ENCODE results near the gene GALNTL6. TPM values are rescaled to one million over a fixed set of nuclear protein-coding genes. Genes with fewer than 3 reads are reported as not detected.

Gene GALNTL6
- total RNA-seq, 6 donors from 2014 or later = 0.26 to 18.9 TPM; not detected in 4

GRCh38 chr4:173044340-173044739, 1231.1 kb downstream of the GALNTL6 start:
- ATAC-seq (ENCODE audit: low FRiP score in 2 of 2) = no peak
- H3K27me3 ChIP-seq = no peaks in the 10 kb centered on the region
- H3K27ac ChIP-seq = no peak overlapping the region
- 94 to 97% methylated on average over 1 of the region's 1 CpG for WGBS, 2 donors
- no peak for DNase-seq
- no peaks in the 10 kb centered on the region for H3K9me3 ChIP-seq
- no peak overlapping the region for H3K4me3 ChIP-seq
- H3K36me3 ChIP-seq = no peaks in the 10 kb centered on the region
- H3K4me1 ChIP-seq = peaks cover 6 to 16% (median 10%) of the 10 kb centered on the region in 4 donors
- no peak for TF ChIP-seq POLR2A (IDR thresholded peaks at IDR 0.05)
- TF ChIP-seq POLR2AphosphoS5 (IDR thresholded peaks at IDR 0.05) = no peak
- no peak for TF ChIP-seq EP300 (IDR thresholded peaks at IDR 0.05)
- TF ChIP-seq CTCF (IDR thresholded peaks at IDR 0.05) = no peak

DNA sequence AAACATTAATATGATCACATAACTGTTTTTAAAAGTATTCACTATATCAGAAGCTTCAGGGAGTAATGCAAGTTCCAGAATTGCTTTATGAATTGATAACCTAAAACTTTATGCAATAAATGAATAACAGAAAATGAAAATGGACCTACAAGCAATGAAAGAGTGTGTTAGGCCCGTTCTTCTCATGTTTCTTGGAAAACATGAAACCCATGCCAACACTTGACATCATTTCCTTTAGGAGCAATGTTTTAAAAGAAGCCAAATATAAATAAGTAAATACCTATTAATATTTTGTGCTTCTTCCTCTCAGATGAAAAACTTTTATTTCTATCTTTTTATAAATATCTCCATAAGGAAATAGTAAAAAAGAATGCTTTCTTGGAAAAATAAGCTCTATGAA, 1232.4 kb downstream of the GALNTL6 start:
- H3K9me3 ChIP-seq = no peaks in the 10 kb centered on the region
- no peak for TF ChIP-seq EP300 (IDR thresholded peaks at IDR 0.05)
- no peak for DNase-seq
- peaks cover 0 to 4% (median 0%) of the 10 kb centered on the region in 4 donors for H3K4me1 ChIP-seq
- WGBS, 2 donors = 47 to 51% methylated on average over 1 of the region's 1 CpG
- no peak overlapping the region for H3K4me3 ChIP-seq
- no peak for ATAC-seq (ENCODE audit: low FRiP score in 2 of 2)
- H3K27me3 ChIP-seq = no peaks in the 10 kb centered on the region
- no peak overlapping the region for H3K27ac ChIP-seq
- no peaks in the 10 kb centered on the region for H3K36me3 ChIP-seq

GRCh38 chr4:173046144-173046543, 1232.9 kb downstream of the GALNTL6 start:
- 97 to 100% methylated on average over 2 of the region's 2 CpGs for WGBS, 2 donors
- ATAC-seq (ENCODE audit: low FRiP score in 2 of 2) = no peak
- Histone ChIP-seq H3K9me3 (no peaks in the 10 kb centered on the region), H3K27ac (no peak overlapping the region), H3K36me3 (no peaks in the 10 kb centered on the region), H3K27me3 (no peaks in the 10 kb centered on the region), H3K4me1 (no peaks in the 10 kb centered on the region), H3K4me3 (no peak overlapping the region)
- no peak for TF ChIP-seq CTCF (IDR thresholded peaks at IDR 0.05)
- no peak for DNase-seq

- no peaks in the 10 kb centered on the region for H3K27me3 ChIP-seq
- no peak for TF ChIP-seq EP300 (IDR thresholded peaks at IDR 0.05)
- no peak for TF ChIP-seq CTCF (IDR thresholded peaks at IDR 0.05)
- TF ChIP-seq POLR2AphosphoS5 (IDR thresholded peaks at IDR 0.05) = no peak
- no peak for TF ChIP-seq POLR2A (IDR thresholded peaks at IDR 0.05)
- H3K36me3 ChIP-seq = no peaks in the 10 kb centered on the region
- H3K4me3 ChIP-seq = no peak overlapping the region
- no peaks in the 10 kb centered on the region for H3K4me1 ChIP-seq
- ATAC-seq (ENCODE audit: low FRiP score in 2 of 2) = no peak
- 78 to 82% methylated on average over 5 of the region's 5 CpGs for WGBS, 2 donors
- no peak for DNase-seq
- H3K27ac ChIP-seq = no peak overlapping the region
- no peaks in the 10 kb centered on the region for H3K9me3 ChIP-seq
These were observed 1233.6 kb downstream of the GALNTL6 start for GRCh38 chr4:173046818-173047217.

DNA sequence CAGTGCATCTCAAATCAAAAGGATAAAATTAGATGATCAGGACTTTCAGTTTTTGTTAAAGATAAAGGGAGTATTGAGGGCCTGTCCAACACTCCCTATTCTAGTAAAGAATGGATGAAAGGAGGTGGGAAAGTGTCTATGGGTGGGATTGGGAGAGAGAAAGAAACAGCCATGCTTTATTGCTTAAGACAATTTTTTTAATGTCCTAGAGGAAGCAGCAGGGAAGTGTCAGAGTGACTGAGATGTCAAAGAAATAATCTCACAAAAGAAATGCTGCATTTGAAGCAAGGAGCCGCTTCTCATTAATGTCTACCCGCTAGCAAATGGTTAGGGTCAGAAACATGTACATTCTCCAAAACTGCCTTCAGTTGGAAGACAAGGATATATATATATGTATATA, 1238.0 kb downstream of the GALNTL6 start:
- no peak for TF ChIP-seq POLR2A (IDR thresholded peaks at IDR 0.05)
- TF ChIP-seq EP300 (IDR thresholded peaks at IDR 0.05) = no peak
- no peak for TF ChIP-seq CTCF (IDR thresholded peaks at IDR 0.05)
- TF ChIP-seq POLR2AphosphoS5 (IDR thresholded peaks at IDR 0.05) = no peak
- H3K9me3 ChIP-seq = no peaks in the 10 kb centered on the region
- no peak overlapping the region for H3K27ac ChIP-seq
- DNase-seq = no peak
- no peak overlapping the region for H3K4me3 ChIP-seq
- ATAC-seq (ENCODE audit: low FRiP score in 2 of 2) = no peak
- no peaks in the 10 kb centered on the region for H3K27me3 ChIP-seq
- no peaks in the 10 kb centered on the region for H3K4me1 ChIP-seq
- 80 to 90% methylated on average over 2 of the region's 2 CpGs for WGBS, 2 donors
- H3K36me3 ChIP-seq = no peaks in the 10 kb centered on the region
